ENCODE measurements around the gene ANKRD36B.
"Not testable (repeated sequence)": the region's sequence is repeated elsewhere in the genome, so short reads cannot be mapped to it uniquely, and the experiment has no call there.

ANKRD36B gene

DNA sequence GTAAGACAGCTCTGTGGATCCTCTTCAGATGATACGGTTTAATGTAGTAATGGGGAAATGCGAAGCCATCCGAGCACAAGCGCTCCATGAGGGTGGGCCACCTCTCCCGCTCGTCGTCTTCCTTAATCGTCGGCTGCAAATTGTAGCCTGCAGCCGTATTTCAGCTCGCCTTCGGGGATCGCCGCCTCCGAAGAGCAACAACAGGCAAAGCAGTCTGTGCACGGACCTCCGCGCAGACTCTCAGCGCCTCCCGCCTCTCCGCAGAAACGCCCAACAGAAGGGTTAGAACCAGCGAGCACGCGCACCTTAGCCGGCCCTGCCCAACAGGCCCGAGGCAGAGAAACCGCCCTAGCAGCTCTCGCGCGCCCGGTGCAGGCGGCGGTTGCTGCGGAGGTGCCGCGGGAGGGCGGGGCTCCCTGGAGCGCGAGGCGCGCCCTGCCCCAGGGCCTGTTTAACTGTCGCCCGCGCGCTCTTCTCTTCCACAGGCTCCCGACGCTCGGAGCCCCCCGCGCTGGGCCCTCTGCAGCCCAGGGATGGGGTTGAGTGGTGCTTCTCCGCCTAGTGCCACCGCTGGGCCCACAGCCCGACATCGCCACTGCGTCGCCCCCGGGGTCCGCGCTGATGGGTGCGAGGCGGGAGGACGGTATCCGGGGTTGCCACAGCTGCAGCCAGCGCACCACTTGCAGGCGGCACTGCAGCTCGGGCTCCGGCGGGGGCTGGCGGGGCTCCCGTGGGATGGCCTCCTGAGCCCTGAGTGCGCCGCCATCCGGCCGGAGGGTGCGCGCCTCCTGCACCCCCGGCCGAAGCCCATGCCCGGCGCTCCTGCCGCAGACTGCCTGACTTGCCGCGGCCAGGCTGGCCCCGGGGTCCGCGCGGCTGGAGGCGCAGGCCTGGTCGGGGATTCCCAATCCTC lies at the start of gene ANKRD36B:
TSS of gene ANKRD36B (minus strand) at position 280 of the 913 bp plus-strand sequence. CDS start at position 88, 192 bp downstream.
- peak; percentile 73 for DNase-seq

DNA sequence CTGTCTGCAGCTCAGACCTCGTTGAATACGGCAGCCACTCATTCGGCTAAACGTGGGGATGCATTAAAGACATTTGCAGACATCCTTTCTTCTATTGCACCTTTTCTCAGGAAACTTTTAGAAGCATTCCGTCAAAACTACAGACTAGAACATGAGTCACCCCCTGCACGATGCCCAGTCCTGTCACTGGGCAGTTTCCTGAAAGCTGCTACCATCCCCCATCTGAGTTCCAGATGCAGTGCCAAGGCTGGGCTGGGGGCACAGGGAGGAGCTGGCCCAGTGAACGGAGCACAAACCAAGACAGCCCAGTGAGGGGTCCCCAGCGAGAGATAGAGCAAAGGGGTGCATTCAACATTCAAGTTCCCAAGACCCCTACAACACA lies 36.4 kb upstream of the ANKRD36B start:
- DNase-seq: not testable (repeated sequence)

DNA sequence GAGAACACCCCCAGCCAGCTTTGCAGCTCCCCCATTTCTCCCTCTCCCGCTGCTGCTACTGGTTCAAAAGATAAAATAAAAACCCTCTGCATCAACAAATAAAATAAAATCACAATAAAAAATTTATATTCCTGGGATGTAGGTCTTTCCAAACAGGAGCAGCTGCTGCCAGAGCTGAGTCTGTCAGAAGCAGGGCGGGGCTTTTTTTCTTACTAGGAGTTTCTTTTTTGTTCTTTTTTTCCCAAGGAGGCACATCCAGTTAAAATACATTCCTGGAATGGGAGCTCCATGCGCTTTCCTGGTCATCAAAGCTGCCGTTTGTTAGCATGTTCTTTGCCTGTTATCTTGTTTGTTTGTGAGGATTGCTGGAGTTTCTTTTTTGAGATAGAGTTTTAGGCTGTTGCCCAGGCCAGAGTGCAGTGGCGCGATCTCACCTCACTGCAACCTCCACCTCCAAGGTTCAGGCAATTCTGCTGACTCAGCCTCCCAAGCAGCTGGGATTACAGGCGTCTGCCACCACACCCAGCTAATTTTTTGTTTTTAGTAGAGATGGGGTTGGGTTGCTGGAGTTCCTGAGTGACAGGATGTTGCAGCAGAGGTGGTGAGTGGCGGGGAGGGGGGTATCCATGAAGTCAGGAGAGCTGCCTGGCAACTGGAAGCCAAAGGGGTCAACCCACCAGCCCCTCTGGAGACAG lies 35.8 kb upstream of the ANKRD36B start:
- not testable (repeated sequence) for DNase-seq

- DNase-seq: not testable (repeated sequence)
These were observed 33.3 kb upstream of the ANKRD36B start for GRCh38 chr2:97622976-97623375.

DNA sequence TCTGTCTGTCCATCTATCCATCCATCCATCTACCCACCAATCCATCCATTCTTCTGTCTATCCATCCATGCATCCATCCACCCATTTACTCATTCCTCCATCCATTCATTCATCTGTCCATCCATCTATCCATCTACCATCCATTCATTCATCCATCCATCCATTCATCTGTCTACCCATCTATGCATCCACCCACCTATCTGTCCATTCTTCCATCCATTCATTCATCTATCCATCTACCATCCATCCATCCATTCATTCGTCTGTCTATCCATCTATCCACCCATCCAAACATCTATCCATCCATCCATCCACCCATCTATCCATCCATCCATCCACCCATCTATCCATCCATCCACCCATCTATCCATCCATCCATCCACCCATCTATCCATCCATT lies 30.8 kb upstream of the ANKRD36B start:
- DNase-seq: not testable (repeated sequence)

DNA sequence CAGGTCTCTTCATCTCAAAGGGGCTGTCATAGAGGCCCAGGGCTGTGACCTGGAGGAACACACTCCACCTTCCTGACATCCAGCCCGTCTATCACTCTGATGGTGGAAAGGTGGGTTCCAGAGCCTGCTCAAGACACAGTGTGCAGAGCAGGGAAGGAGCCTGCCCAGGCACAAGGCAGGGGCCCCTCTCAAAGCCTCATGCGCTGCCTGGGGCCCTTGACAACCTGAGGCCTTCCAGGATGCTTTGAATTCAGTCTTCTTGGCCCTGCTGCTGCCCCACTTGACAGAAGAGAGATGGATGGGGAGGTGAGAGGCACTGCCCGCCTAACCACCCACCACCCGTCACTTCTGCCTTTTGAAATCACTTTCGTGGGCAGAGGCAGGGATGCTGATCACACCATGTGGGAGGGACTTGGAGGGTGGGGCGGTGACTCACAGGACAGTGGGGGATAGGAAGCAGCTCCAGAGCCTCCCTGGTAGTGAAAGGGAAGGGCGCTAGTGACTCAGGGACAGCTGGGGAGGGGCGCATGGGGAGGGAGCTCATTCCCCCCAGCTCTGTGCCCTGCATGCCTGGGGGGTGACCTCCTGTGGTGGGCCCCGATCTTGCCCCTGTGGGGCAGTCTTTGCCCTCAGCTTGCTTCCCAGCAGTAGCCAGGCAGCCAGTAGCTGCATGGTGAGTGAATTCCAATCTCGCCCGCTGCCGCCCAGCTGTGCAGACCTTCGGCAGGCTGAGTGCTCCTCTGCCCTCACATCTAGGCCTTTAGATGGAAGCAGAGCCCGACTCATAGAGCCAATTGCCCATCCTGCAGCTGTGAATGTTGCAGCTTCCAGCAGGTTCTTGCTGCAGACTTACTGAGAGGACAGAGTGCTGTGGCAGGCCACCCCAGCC lies 29.5 kb upstream of the ANKRD36B start:
- DNase-seq: not testable (repeated sequence)

- no peak for DNase-seq
These were observed 28.2 kb upstream of the ANKRD36B start for GRCh38 chr2:97617911-97618310.

DNA sequence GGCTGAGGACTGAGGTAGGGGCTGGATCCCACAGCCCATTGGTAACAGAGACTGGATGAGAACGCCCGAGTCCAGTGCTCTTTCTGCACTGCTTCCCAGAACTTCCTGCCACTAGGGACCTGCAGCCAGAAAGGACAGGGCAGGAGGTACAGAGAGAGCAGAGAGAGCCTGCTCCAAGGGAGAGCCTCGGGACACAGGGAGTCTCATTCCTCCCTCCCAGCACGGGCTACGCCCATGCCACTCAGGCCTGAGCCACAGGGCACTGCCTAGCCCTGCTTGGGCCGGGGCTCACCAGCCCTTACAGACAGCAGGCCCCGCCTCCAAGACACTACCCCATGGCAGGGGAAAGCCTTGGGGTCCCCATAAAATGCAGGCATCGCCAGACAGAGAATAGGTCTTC lies 26.1 kb upstream of the ANKRD36B start:
- not testable (repeated sequence) for DNase-seq

- DNase-seq: not testable (repeated sequence)
These were observed 22.2 kb upstream of the ANKRD36B start for GRCh38 chr2:97611895-97612294.

GRCh38 chr2:97608745-97609144 lies 19.1 kb upstream of the ANKRD36B start:
- not testable (repeated sequence) for DNase-seq

GRCh38 chr2:97605524-97606339 lies 16.1 kb upstream of the ANKRD36B start:
- not testable (repeated sequence) for DNase-seq

DNA sequence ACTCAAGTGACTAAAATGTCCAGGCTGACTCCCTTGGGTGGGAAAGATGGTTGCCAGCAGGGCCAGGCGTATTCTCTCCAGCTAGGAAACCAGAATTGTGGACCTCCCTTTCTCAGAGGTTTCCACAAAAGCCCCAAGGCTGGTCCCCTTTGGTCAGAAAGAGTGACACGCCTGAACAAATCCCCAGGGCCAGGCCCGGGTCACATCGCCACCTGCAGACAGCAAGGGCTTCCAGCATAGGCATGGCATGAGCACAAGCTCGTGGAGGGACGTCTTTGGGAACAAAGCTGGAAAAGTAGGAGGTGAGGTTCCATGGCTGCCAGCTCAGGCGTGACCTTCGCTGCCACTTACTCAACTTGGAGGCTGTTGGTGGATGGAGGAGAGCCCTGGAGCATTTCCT lies 15.4 kb upstream of the ANKRD36B start:
- DNase-seq: not testable (repeated sequence)

DNA sequence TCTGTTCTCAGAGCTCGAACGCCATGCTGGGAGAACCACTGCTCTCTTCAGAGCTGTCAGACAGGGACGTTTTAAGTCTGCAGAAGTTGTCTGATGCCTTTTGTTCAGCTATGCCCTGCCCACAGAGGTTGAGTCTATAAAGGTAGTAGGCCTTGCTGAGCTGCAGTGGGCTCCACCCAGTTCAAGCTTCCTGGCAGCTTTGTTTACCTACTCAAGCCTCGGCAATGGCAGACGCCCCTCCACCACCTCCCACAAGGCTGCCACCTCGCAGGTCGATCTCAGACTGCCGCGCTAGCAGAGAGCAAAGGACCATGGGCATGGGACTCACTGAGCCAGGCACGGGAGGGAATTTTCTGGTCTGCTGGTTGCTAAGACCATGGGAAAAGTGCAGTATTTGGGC lies 11.9 kb upstream of the ANKRD36B start:
- not testable (repeated sequence) for DNase-seq

DNA sequence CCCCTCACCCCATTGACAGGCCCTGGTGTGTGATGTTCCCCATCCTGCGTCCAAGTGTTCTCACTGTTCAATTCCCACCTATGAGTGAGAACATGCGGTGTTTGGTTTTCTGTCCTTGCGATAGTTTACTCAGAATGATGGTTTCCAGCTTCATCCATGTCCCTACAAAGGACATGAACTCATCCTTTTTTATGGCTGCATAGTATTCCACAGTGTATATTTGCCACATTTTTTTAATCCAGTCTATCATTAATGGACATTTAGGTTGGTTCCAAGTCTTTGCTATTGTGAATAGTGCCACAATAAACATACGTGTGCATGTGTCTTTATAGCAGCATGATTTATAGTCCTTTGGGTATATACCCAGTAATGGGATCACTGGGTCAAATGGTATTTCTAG lies 6.5 kb upstream of the ANKRD36B start:
- not testable (repeated sequence) for DNase-seq

DNA sequence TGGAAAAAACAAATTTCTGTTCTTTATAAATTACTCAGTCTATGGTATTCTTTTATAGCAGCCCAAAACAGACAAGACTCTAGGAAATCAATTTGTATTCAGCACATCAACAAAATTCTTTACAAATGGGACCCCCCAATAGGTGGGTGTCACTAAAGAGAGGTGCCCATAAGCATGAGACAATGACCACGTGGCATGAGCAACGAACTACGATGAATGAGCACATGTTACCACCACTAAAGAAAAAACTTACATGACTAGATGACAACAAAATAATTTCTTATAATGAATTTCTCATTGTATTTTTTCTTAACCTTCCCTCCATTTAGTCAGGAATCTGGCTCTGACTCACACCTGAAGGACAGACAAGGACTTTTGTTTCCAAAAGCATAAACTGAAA lies 3.8 kb upstream of the ANKRD36B start:
- DNase-seq: not testable (repeated sequence)

- peak; percentile 89 for DNase-seq
These were observed 1.1 kb upstream of the ANKRD36B start for GRCh38 chr2:97590515-97591394.

DNA sequence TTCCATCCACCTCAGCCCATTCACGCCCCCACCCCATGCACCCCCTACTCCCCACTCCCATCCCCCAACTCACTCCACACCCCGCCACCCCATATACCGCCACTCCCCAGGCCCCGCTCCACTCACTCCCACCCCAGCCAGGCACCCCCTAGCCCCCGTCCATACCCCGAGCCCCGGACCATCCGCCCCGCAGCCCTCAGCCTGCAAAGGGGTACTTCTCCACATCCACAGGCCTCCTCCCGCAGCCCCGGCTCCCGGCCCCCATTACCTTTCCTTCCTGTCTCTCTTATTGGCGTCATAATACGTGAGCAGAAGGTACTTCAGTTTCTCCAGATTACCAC lies 450 bp downstream of the ANKRD36B start:
- DNase-seq: not testable (repeated sequence)

- DNase-seq: not testable (repeated sequence)
These were observed 24.0 kb downstream of the ANKRD36B start for GRCh38 chr2:97565674-97566073.

DNA sequence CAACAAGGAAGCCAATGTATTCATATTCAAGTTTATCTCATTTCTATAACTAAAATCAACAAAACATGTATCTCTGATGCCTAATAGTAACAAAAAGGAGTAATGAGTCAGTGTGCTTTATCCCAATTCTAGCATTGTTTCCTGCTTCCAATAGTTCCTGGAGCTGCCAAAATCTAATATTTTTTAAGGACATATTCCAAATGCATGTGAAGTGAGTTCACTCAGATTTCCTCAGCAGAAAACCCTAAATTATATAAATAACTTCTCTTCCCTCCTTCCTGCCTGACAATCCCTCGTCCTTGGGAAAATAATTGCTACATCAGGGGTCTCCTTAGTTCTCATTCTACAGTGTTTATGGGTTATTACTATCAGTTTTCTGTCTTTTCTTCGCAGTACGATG lies 37.3 kb downstream of the ANKRD36B start:
- not testable (repeated sequence) for DNase-seq

DNA sequence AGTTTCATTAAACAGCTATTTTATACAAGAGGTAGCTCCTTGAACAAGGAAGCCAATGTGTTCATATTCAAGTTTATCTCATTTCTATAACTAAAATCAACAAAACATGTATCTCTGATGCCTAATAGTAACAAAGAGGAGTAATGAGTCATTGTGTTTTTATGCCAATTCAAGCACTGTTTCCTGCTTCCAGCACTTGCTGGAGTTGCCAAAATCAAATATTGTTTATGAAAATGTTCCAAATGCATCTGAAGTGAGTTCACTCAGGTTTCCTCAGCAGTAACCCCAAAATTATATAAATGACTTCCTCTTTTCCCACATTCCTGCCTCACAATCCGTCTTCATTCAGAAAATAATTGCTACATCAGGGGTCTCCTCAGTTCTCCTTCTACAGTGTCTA lies 39.2 kb downstream of the ANKRD36B start:
- not testable (repeated sequence) for DNase-seq

DNA sequence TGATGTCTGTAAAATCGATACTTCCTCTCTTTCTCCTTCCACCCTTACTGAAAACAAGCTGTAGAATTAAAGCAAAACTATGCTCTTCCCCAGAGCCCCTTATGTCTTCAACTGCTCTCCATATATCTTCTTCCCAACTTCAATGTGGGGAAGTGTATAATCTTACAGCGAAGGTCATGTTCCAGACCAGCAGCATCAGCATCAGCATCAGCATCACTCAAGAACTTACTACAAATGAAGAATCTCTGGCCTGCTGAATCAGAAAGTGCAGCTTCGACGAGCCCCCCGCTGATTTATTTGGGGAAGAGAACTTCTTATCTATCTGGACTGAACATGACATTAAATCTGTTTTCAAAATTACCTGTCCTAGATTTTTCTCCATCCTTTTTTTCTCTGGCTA lies 40.6 kb downstream of the ANKRD36B start:
- not testable (repeated sequence) for DNase-seq

Data from activated CD4-positive, alpha-beta T cell treated with anti-CD3 and anti-CD28 coated beads, Interleukin-10, Interleukin-2, amounts not matched to agents 100 ng/mL and 50 ng/mL, durations not matched to agents 16 hours and 8 hours (primary cell).